Measurements from ENCODE around the gene GDF10. TPM values are rescaled to one million over a fixed set of nuclear protein-coding genes. Genes with fewer than 3 reads are reported as not detected.

GDF10 gene
- total and polyA plus RNA-seq, 5 donors from 2014 or later, result not detected

DNA sequence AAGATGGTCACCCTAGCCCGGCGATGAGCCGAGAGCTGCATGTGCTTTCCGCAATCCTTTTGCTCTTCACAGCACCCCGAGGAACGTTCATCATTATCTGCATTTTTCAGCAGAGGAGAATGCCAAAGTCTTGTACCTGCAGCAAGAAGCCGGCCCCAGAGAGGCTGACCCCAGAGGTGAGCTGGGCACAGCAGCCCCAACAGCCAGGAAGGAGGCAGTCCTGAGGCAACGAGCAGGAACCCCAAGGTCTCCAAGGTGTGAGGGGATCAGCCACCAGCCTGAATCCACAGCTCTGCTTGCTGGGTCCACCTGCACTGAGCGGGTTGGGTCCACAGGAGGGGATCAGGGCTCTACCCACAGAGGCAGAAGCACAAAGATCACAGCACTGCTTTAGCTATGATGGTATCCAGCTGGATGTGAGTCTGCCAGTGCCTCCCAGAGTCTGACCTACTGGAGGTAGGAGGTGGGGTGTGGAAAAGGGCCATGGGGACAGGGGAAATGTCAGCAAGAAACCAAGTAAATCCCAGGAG, 16.8 kb upstream of the GDF10 start:
- Histone ChIP-seq H3K9me3 (ENCODE audit: control insufficient read depth in 2 of 2, low read length in 2 of 2) (no peaks in the 10 kb centered on the region), H3K27ac (ENCODE audit: insufficient read depth, low read length, poor library complexity, severe bottlenecking) (no peak overlapping the region), H3K36me3 (ENCODE audit: control insufficient read depth, insufficient read depth, low read length) (no peaks in the 10 kb centered on the region), H3K4me3 (ENCODE audit: low read depth, low read length) (no peak overlapping the region), H3K4me1 (ENCODE audit: control insufficient read depth, insufficient read depth, low read length, poor library complexity, severe bottlenecking) (peaks cover 5% of the 10 kb centered on the region), H3K27me3 (ENCODE audit: control insufficient read depth, insufficient read depth, low read length) (no peaks in the 10 kb centered on the region)
- no peaks in the 10 kb centered on the region for H3K9me3 Mint-ChIP-seq
- H3K27me3 Mint-ChIP-seq, result no peaks in the 10 kb centered on the region
- H3K36me3 Mint-ChIP-seq, result no peaks in the 10 kb centered on the region
- H3K4me3 Mint-ChIP-seq, result no peak overlapping the region
- no peak for DNase-seq
- no peak overlapping the region for H3K27ac Mint-ChIP-seq
- ATAC-seq (ENCODE audit: low read depth in 2 of 2), result no peak
- H3K4me1 Mint-ChIP-seq, result peaks cover 0 to 37% (median 9%) of the 10 kb centered on the region in 4 donors

DNA sequence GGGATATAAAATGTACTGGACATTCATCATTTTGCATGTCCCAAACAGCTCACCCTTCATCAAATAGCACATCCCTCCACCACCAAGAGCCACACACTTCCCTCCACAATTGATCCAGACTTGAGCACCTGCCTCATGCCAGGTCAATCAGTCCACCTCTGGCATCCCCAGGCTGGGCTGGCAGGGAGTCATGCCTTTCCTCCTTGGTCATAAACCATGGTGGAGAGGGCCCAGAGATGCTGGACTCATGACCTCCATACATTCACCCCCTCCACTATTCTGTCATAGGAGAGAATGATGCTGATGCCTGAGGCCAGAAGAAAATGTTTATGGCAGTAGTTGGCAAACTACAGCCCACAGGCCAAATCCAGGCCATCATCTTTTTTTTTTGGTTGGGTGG, 16.1 kb upstream of the GDF10 start:
- Mint-ChIP-seq H3K4me1 (peaks cover 0 to 33% (median 9%) of the 10 kb centered on the region in 4 donors), H3K27me3 (no peaks in the 10 kb centered on the region), H3K27ac (no peak overlapping the region), H3K36me3 (no peaks in the 10 kb centered on the region), H3K4me3 (no peak overlapping the region), H3K9me3 (no peaks in the 10 kb centered on the region)
- Histone ChIP-seq H3K4me1 (ENCODE audit: control insufficient read depth, insufficient read depth, low read length, poor library complexity, severe bottlenecking) (peaks cover 5% of the 10 kb centered on the region), H3K27ac (ENCODE audit: insufficient read depth, low read length, poor library complexity, severe bottlenecking) (no peak overlapping the region), H3K27me3 (ENCODE audit: control insufficient read depth, insufficient read depth, low read length) (no peaks in the 10 kb centered on the region), H3K9me3 (ENCODE audit: control insufficient read depth in 2 of 2, low read length in 2 of 2) (no peaks in the 10 kb centered on the region), H3K36me3 (ENCODE audit: control insufficient read depth, insufficient read depth, low read length) (no peaks in the 10 kb centered on the region), H3K4me3 (ENCODE audit: low read depth, low read length) (no peak overlapping the region)
- DNase-seq, result no peak
- no peak for ATAC-seq (ENCODE audit: low read depth in 2 of 2)

DNA sequence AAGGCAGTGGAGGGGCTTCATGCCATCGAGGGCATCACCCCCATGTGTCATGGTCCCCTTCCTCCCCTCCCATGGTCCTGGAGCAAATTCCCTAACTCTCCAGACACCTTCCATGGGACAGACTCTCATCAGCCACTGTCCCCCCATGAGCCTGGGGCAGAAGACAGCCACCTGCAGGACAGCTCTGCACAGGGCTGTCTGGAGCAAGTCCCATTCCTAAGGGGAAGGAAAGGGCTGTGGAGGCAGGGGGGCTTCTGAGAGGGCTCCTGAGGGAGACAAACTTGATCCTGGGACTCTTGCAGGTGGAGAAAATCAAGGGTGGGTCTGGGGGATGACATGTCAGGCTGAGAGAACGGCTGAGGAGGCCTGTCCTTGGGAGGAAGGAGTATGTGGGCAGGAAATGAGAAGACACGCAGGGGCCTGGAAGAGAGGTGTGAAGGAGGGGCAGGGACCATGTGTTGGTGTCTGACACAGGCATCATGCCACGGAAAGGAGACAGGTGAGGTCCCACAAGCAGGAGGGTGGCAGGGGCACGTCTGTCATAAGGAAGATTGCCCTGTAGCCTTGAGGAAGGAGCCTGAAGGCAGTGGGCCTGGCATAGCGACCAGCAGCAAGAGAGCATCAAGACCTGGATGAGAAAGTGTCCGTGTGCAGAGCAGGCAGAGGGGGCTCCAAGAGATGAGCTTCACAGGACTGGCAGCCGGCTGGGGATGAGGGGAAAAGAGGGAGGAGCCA, 14.4 kb upstream of the GDF10 start:
- Histone ChIP-seq H3K27ac (ENCODE audit: insufficient read depth, low read length, poor library complexity, severe bottlenecking) (no peak overlapping the region), H3K36me3 (ENCODE audit: control insufficient read depth, insufficient read depth, low read length) (no peaks in the 10 kb centered on the region), H3K9me3 (ENCODE audit: control insufficient read depth in 2 of 2, low read length in 2 of 2) (no peaks in the 10 kb centered on the region), H3K4me3 (ENCODE audit: low read depth, low read length) (no peak overlapping the region), H3K4me1 (ENCODE audit: control insufficient read depth, insufficient read depth, low read length, poor library complexity, severe bottlenecking) (peaks cover 5% of the 10 kb centered on the region), H3K27me3 (ENCODE audit: control insufficient read depth, insufficient read depth, low read length) (no peaks in the 10 kb centered on the region)
- Mint-ChIP-seq H3K4me1 (peaks cover 0 to 28% (median 9%) of the 10 kb centered on the region in 4 donors), H3K9me3 (no peaks in the 10 kb centered on the region), H3K36me3 (no peaks in the 10 kb centered on the region), H3K27me3 (no peaks in the 10 kb centered on the region), H3K4me3 (peak overlapping the region in 1 of 4 donors; percentile 28), H3K27ac (peak overlapping the region in 2 of 3 donors; percentile 76 to 83)
- DNase-seq (no peak), ATAC-seq (ENCODE audit: low read depth in 2 of 2) (no peak)

DNA sequence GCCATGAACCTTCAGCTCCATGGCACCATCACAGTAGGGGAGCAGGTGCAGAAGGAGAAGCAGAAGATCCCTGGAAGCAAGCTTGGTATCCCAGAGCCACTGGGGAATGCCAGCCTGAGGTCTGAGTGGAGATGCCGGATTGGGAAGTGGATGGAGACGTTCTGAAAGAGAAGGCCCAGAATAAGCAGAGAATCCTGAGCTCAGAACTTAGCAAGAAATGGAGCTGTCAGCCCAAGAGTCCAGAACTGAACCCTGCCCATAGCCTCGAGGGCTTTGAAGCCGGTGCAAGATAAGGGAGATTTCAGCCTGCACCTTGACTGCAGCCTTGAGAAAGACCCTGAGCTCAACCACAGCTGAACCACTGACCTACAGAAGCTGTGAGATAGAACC, 13.9 kb upstream of the GDF10 start:
- Histone ChIP-seq H3K36me3 (ENCODE audit: control insufficient read depth, insufficient read depth, low read length) (no peaks in the 10 kb centered on the region), H3K27ac (ENCODE audit: insufficient read depth, low read length, poor library complexity, severe bottlenecking) (no peak overlapping the region), H3K9me3 (ENCODE audit: control insufficient read depth in 2 of 2, low read length in 2 of 2) (no peaks in the 10 kb centered on the region), H3K27me3 (ENCODE audit: control insufficient read depth, insufficient read depth, low read length) (no peaks in the 10 kb centered on the region), H3K4me3 (ENCODE audit: low read depth, low read length) (no peak overlapping the region), H3K4me1 (ENCODE audit: control insufficient read depth, insufficient read depth, low read length, poor library complexity, severe bottlenecking) (peaks cover 5% of the 10 kb centered on the region)
- Mint-ChIP-seq H3K4me3 (peak overlapping the region in 1 of 4 donors; percentile 46), H3K36me3 (no peaks in the 10 kb centered on the region), H3K4me1 (peaks cover 0 to 28% (median 9%) of the 10 kb centered on the region in 4 donors), H3K27ac (peak overlapping the region in 2 of 3 donors; percentile 76 to 83), H3K9me3 (no peaks in the 10 kb centered on the region), H3K27me3 (no peaks in the 10 kb centered on the region)
- DNase-seq (no peak), ATAC-seq (ENCODE audit: low read depth in 2 of 2) (no peak)

DNA sequence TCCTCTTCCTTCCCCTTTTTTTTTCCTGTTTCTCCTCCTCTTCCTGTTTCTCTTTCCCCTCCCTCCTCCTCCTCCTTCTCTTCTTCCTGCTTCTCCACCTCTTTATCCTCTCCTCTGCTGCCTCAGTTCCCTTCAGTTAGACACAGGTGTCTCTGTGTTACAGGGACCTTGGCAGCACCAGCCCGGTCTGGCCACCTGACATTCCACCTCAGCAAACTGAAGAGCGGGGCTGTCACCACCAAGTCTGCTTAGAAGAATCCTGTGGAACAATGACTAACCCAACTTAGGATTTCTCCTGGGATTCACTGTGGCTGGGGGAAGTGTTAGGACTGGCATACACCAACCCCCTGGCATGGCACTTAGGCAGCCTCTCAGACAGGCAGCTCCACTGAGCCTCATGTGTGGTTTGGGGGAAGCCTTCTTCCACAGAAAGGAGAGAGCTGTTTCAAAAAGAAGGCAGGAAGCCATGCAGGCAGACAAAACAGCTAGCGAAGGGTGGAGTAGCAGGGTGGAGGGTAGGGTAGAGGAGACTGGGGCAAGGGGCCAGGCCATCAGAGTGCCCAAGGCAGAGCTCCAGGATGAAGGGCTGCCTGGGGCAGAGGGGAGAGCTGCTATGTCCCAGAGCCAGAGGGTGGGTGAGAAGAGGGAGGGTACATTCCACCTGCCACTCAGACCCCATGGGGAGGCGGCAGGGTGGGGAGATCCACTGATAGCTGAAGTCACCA, 13.2 kb upstream of the GDF10 start:
- Histone ChIP-seq H3K4me3 (ENCODE audit: low read depth, low read length) (no peak overlapping the region), H3K36me3 (ENCODE audit: control insufficient read depth, insufficient read depth, low read length) (no peaks in the 10 kb centered on the region), H3K9me3 (ENCODE audit: control insufficient read depth in 2 of 2, low read length in 2 of 2) (no peaks in the 10 kb centered on the region), H3K27ac (ENCODE audit: insufficient read depth, low read length, poor library complexity, severe bottlenecking) (no peak overlapping the region), H3K27me3 (ENCODE audit: control insufficient read depth, insufficient read depth, low read length) (no peaks in the 10 kb centered on the region), H3K4me1 (ENCODE audit: control insufficient read depth, insufficient read depth, low read length, poor library complexity, severe bottlenecking) (peaks cover 5% of the 10 kb centered on the region)
- Mint-ChIP-seq H3K4me3 (peak overlapping the region in 1 of 4 donors; percentile 62), H3K27ac (peak overlapping the region; percentile 2 to 76 (median 76)), H3K4me1 (peaks cover 0 to 28% (median 9%) of the 10 kb centered on the region in 4 donors), H3K9me3 (no peaks in the 10 kb centered on the region), H3K27me3 (no peaks in the 10 kb centered on the region), H3K36me3 (no peaks in the 10 kb centered on the region)
- DNase-seq, result no peak
- peak in 1 of 2 donors; percentile 24 for ATAC-seq (ENCODE audit: low read depth in 2 of 2)

DNA sequence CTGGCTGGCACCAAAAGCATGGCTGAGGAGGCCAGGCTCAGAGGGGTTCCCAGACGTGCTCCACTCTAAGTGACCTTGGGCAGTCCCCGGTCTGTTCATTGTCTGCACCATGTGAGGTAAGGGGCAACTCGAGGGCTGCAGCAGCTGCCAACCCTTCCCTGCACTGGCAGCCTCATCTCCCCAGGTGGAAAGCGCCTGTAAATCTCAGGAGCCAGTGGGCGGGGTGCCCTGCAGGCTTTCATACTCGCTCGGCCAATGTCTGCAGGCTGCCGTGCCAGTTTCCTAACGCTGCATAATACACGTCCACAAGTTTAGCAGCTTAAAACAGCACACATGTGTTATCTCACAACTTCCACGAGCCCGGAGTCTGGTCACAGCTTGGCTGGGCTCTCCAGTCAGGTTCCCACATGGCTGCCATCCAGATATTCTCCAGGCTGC, 12.6 kb upstream of the GDF10 start:
- Histone ChIP-seq H3K4me1 (ENCODE audit: control insufficient read depth, insufficient read depth, low read length, poor library complexity, severe bottlenecking) (peaks cover 5% of the 10 kb centered on the region), H3K9me3 (ENCODE audit: control insufficient read depth in 2 of 2, low read length in 2 of 2) (no peaks in the 10 kb centered on the region), H3K27ac (ENCODE audit: insufficient read depth, low read length, poor library complexity, severe bottlenecking) (no peak overlapping the region), H3K4me3 (ENCODE audit: low read depth, low read length) (no peak overlapping the region), H3K36me3 (ENCODE audit: control insufficient read depth, insufficient read depth, low read length) (no peaks in the 10 kb centered on the region), H3K27me3 (ENCODE audit: control insufficient read depth, insufficient read depth, low read length) (no peaks in the 10 kb centered on the region)
- DNase-seq (no peak), ATAC-seq (ENCODE audit: low read depth in 2 of 2) (no peak)
- Mint-ChIP-seq H3K4me1 (peaks cover 0 to 27% (median 9%) of the 10 kb centered on the region in 4 donors), H3K27ac (no peak overlapping the region), H3K27me3 (no peaks in the 10 kb centered on the region), H3K4me3 (no peak overlapping the region), H3K9me3 (no peaks in the 10 kb centered on the region), H3K36me3 (no peaks in the 10 kb centered on the region)

DNA sequence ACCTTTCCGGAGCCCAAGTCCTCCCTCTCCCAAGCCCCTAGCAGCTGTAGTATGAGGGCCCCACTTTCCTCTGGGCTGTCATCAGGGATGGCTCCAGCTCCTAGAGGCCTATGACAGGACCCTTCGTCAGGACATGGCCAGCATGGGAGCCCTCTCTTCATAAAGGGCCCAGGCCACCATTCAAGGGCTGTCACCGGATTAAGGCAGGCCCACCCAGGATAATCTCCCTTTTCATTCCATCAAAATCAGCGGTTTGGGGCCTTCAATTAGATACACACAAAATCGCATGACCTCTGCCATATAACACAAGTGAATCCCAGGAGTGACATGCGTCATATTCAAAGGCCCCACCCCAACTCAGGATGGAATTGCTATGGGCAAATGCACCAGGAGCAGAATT, 12.2 kb upstream of the GDF10 start:
- Mint-ChIP-seq H3K27me3 (no peaks in the 10 kb centered on the region), H3K9me3 (no peaks in the 10 kb centered on the region), H3K4me3 (no peak overlapping the region), H3K27ac (no peak overlapping the region), H3K36me3 (no peaks in the 10 kb centered on the region), H3K4me1 (peaks cover 0 to 26% (median 9%) of the 10 kb centered on the region in 4 donors)
- Histone ChIP-seq H3K4me1 (ENCODE audit: control insufficient read depth, insufficient read depth, low read length, poor library complexity, severe bottlenecking) (peaks cover 5% of the 10 kb centered on the region), H3K9me3 (ENCODE audit: control insufficient read depth in 2 of 2, low read length in 2 of 2) (no peaks in the 10 kb centered on the region), H3K27me3 (ENCODE audit: control insufficient read depth, insufficient read depth, low read length) (no peaks in the 10 kb centered on the region), H3K36me3 (ENCODE audit: control insufficient read depth, insufficient read depth, low read length) (no peaks in the 10 kb centered on the region), H3K27ac (ENCODE audit: insufficient read depth, low read length, poor library complexity, severe bottlenecking) (no peak overlapping the region), H3K4me3 (ENCODE audit: low read depth, low read length) (no peak overlapping the region)
- DNase-seq (no peak), ATAC-seq (ENCODE audit: low read depth in 2 of 2) (no peak)

All from CD4-positive, CD25-positive, alpha-beta regulatory T cell (primary cell).